Esophagus squamous epithelium (tissue), 5 donors: Measurements from ENCODE around the gene FAM216A. TPM values are rescaled to one million over a fixed set of nuclear protein-coding genes. Genes with fewer than 3 reads are reported as not detected.
A peak's percentile ranks its signal among the peaks of the same experiment; 100 is the strongest.

ENCODE experiments used
- DNase-seq: peaks from one replicate; lab custom pipeline; 2025; lab: John Stamatoyannopoulos, UW
- H3K27ac ChIP-seq, 4 donors: fragments of 200-600 bp; sonication (generic); one replicate each; pipeline ENCODE4 v1.5.1; 2016 to 2019; ENCODE audit warnings: mild to moderate bottlenecking in 1 of 4
- H3K27me3 ChIP-seq, 4 donors: fragments of 200-600 bp; sonication (generic); 1 replicate in 3 of 4; 2 replicates in 1 of 4; pipeline versions ENCODE4 v1.5.1 to v1.6.0; 2017 to 2021; ENCODE audit warnings: antibody characterized with exemption in 1 of 4
- H3K36me3 ChIP-seq, 3 donors: fragments of 200-600 bp; sonication (generic); one replicate each; pipeline ENCODE4 v1.5.1; 2016 to 2019
- H3K4me1 ChIP-seq, 3 donors: fragments of 200-600 bp; sonication (generic); one replicate each; pipeline ENCODE4 v1.5.1; 2017 to 2019
- H3K4me3 ChIP-seq, 4 donors: fragments of 200-600 bp; sonication (generic); 1 replicate in 3 of 4; 2 replicates in 1 of 4; pipeline ENCODE4 v1.5.1; 2016 to 2019; ENCODE audit warnings: mild to moderate bottlenecking in 2 of 4, moderate library complexity in 1 of 4
- H3K9me3 ChIP-seq, 3 donors: fragments of 200-600 bp; sonication (generic); one replicate each; pipeline ENCODE4 v1.5.1; 2016 to 2019
- POLR2A ChIP-seq, 4 donors: fragments of 450-650 bp; IDR thresholded peaks; one replicate each; pipeline ENCODE4 v1.6.1; 2017; ENCODE audit warnings: antibody characterized with exemption in 4 of 4, mild to moderate bottlenecking in 4 of 4, moderate library complexity in 3 of 4
- WGBS, 2 donors: methylation state at CpG; one replicate each; pipeline ENCODE4 v1.1.5; 2018; 5-methylcytosine and 5-hydroxymethylcytosine counted together
- intact Hi-C: fragments of 100-400 bp; cut with DNase I; formaldehyde crosslinking; loops from one replicate; pipeline ENCODE4 v1.15.0; 2022
- total RNA-seq, 4 donors: library from RNA; depleted of rRNA; stranded (reverse); fragments of >200 nt; gene quantifications; one replicate each; pipeline ENCODE4 v1.1.0, GENCODE V29; 2016
- TF ChIP-seq, protein P1 (sequence below), 6 experiments: fragments of 450-650 bp in 4 of 6; fragments of 200-600 bp in 2 of 6; sonication (generic) in 2 of 6; IDR thresholded peaks; one replicate each; pipeline ENCODE4 v1.5.1; 2016 to 2019; ENCODE audit warnings: antibody characterized with exemption in 6 of 6, mild to moderate bottlenecking in 4 of 6, moderate library complexity in 4 of 6
- donor health status: DM: yes; HTN: yes; CAD: no.

FAM216A gene
- total RNA-seq, 4 donors from 2014 or later = 1.9 to 7.1 (median 3.4) TPM; not detected in 1

- intact Hi-C loops = no loop called here
- H3K27me3 ChIP-seq = no peaks in the 10 kb centered on the region
- H3K4me1 ChIP-seq = peaks cover 9 to 46% (median 29%) of the 10 kb centered on the region in 3 donors
- H3K4me3 ChIP-seq = no peak overlapping the region
- no peak for DNase-seq
- TF ChIP-seq, protein P1, sequence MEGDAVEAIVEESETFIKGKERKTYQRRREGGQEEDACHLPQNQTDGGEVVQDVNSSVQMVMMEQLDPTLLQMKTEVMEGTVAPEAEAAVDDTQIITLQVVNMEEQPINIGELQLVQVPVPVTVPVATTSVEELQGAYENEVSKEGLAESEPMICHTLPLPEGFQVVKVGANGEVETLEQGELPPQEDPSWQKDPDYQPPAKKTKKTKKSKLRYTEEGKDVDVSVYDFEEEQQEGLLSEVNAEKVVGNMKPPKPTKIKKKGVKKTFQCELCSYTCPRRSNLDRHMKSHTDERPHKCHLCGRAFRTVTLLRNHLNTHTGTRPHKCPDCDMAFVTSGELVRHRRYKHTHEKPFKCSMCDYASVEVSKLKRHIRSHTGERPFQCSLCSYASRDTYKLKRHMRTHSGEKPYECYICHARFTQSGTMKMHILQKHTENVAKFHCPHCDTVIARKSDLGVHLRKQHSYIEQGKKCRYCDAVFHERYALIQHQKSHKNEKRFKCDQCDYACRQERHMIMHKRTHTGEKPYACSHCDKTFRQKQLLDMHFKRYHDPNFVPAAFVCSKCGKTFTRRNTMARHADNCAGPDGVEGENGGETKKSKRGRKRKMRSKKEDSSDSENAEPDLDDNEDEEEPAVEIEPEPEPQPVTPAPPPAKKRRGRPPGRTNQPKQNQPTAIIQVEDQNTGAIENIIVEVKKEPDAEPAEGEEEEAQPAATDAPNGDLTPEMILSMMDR (IDR thresholded peaks at IDR 0.05) = no peak
- no peak for TF ChIP-seq POLR2A (IDR thresholded peaks at IDR 0.05)
- peaks cover 0 to 24% (median 0%) of the 10 kb centered on the region in 3 donors for H3K36me3 ChIP-seq
- H3K27ac ChIP-seq = peak overlapping the region in 2 of 4 donors; percentile 72 to 79
- 49 to 54% methylated on average over 2 of the region's 2 CpGs for WGBS, 2 donors
- no peaks in the 10 kb centered on the region for H3K9me3 ChIP-seq
Observed at GRCh38 chr12:110530511-110530910, 61.9 kb downstream of the FAM216A start.

- H3K36me3 ChIP-seq = peaks cover 0 to 37% (median 0%) of the 10 kb centered on the region in 3 donors
- H3K4me1 ChIP-seq = peaks cover 9 to 58% (median 32%) of the 10 kb centered on the region in 3 donors
- H3K27me3 ChIP-seq = no peaks in the 10 kb centered on the region
- DNase-seq = no peak
- TF ChIP-seq, protein P1 (IDR thresholded peaks at IDR 0.05) = no peak
- no peak for TF ChIP-seq POLR2A (IDR thresholded peaks at IDR 0.05)
- H3K27ac ChIP-seq = peak overlapping the region; percentile 63 to 79 (median 72)
- intact Hi-C loops = no loop called here
- WGBS, 2 donors = 22 to 28% methylated on average over 2 of the region's 2 CpGs
- H3K9me3 ChIP-seq = no peaks in the 10 kb centered on the region
- no peak overlapping the region for H3K4me3 ChIP-seq
Observed at GRCh38 chr12:110531741-110532333, 63.2 kb downstream of the FAM216A start.

GRCh38 chr12:110532644-110533043 lies 64.0 kb downstream of the FAM216A start:
- Histone ChIP-seq H3K9me3 (no peaks in the 10 kb centered on the region), H3K36me3 (peaks cover 0 to 39% (median 1%) of the 10 kb centered on the region in 3 donors), H3K4me3 (no peak overlapping the region), H3K27me3 (no peaks in the 10 kb centered on the region), H3K4me1 (peaks cover 13 to 66% (median 38%) of the 10 kb centered on the region in 3 donors), H3K27ac (peak overlapping the region; percentile 63 to 79 (median 72))
- TF ChIP-seq, protein P1 (IDR thresholded peaks at IDR 0.05) = no peak
- TF ChIP-seq POLR2A (IDR thresholded peaks at IDR 0.05) = no peak
- intact Hi-C loops = no loop called here
- 59 to 76% methylated on average over 3 of the region's 3 CpGs for WGBS, 2 donors
- no peak for DNase-seq

GRCh38 chr12:110533607-110534006 lies 65.0 kb downstream of the FAM216A start:
- DNase-seq = no peak
- Histone ChIP-seq H3K36me3 (peaks cover 0 to 48% (median 5%) of the 10 kb centered on the region in 3 donors), H3K4me1 (peaks cover 21 to 75% (median 48%) of the 10 kb centered on the region in 3 donors), H3K27me3 (no peaks in the 10 kb centered on the region), H3K27ac (peak overlapping the region in 2 of 4 donors; percentile 72 to 79), H3K4me3 (no peak overlapping the region), H3K9me3 (no peaks in the 10 kb centered on the region)
- WGBS, 2 donors = 56 to 57% methylated on average over 6 of the region's 6 CpGs
- no peak for TF ChIP-seq POLR2A (IDR thresholded peaks at IDR 0.05)
- TF ChIP-seq, protein P1 (IDR thresholded peaks at IDR 0.05) = no peak
- intact Hi-C loops = no loop called here

DNA sequence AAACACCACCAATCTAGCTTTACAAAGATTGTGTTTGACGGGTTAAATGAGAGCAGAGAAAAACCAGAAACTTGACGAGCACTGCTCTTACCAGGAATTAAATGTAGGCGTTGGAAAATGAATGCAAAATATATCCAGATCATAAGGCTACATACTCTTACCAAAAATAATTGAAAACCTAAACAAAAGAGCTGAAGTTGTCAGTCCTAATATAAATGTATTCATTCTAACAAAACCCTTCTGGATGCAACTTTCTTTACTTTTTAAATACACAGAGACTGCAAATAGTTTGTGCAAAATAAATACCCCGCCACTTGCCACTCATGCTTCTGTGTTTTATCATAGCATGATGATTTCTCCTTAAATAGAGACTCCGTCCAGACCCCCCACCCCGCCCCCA lies 66.2 kb downstream of the FAM216A start:
- Histone ChIP-seq H3K9me3 (no peaks in the 10 kb centered on the region), H3K4me1 (peaks cover 22 to 87% (median 53%) of the 10 kb centered on the region in 3 donors), H3K4me3 (no peak overlapping the region), H3K36me3 (peaks cover 0 to 50% (median 5%) of the 10 kb centered on the region in 3 donors), H3K27me3 (no peaks in the 10 kb centered on the region), H3K27ac (peak overlapping the region in 1 of 4 donors; percentile 2)
- intact Hi-C loops = no loop called here
- no peak for DNase-seq
- WGBS, 2 donors = 78 to 81% methylated on average over 6 of the region's 6 CpGs
- TF ChIP-seq POLR2A (IDR thresholded peaks at IDR 0.05) = no peak
- TF ChIP-seq, protein P1 (IDR thresholded peaks at IDR 0.05) = no peak
